ENCODE results near the gene RTP5. TPM values are rescaled to one million over a fixed set of nuclear protein-coding genes. Genes with fewer than 3 reads are reported as not detected.
A peak's percentile ranks its signal among the peaks of the same experiment; 100 is the strongest.

Gene RTP5
- total RNA-seq, 3 donors from 2014 or later = not detected

- intact Hi-C loops (cut with DNase I, micrococcal nuclease) = no loop called here
- TF ChIP-seq CTCF (IDR thresholded peaks at IDR 0.05) = no peak
- Histone ChIP-seq H3K36me3 (ENCODE audit: low read depth) (no peaks in the 10 kb centered on the region), H3K4me3 (no peak overlapping the region), H3K4me1 (ENCODE audit: low read depth) (peaks cover 16% of the 10 kb centered on the region), H3K9me3 (no peaks in the 10 kb centered on the region)
- DNase-seq (peak in 1 of 3 donors; percentile 23), ATAC-seq (no peak)
These were observed 14.2 kb upstream of the RTP5 start for GRCh38 chr2:241855245-241855887.

- DNase-seq = no peak
- intact Hi-C loops (cut with DNase I, micrococcal nuclease) = no loop called here
These were observed 13.6 kb upstream of the RTP5 start for GRCh38 chr2:241855888-241856422.

DNA sequence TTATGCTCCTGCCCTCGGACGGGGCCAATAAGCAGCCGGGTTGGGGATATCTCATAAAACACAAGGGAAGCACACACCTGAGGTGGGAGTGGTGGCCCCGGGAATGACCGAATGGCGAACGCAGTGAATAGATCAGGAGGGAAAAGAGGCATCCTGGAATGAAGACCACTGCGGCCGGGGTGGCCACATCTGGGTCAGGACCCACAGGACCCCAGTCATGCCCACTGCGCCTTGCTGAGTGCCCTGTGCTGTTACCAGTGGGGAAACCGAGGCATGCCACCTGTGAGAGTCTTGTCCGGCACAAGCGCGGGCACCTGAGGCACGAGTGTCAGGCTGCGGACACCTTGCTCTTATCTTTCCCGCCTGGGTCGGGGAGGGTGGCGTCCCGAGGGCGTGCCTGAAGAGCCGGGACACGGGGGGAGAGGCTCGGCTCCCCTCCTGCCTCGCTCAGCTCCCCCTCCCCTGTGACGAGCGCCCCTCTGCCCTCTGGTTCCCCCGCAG lies 12.4 kb upstream of the RTP5 start:
- ATAC-seq (no peak), DNase-seq (peak in 1 of 3 donors; percentile 23)
- intact Hi-C loops (cut with DNase I, micrococcal nuclease) = no loop called here
- no peaks in the 10 kb centered on the region for H3K9me3 ChIP-seq
- H3K36me3 ChIP-seq (ENCODE audit: low read depth) = no peaks in the 10 kb centered on the region
- no peak for TF ChIP-seq CTCF (IDR thresholded peaks at IDR 0.05)
- no peak overlapping the region for H3K4me3 ChIP-seq
- H3K4me1 ChIP-seq (ENCODE audit: low read depth) = peaks cover 19% of the 10 kb centered on the region

More at GRCh38 chr2:241855888-241856422, 13.6 kb upstream of the RTP5 start:
- peaks cover 19% of the 10 kb centered on the region for H3K4me1 ChIP-seq (ENCODE audit: low read depth)
- no peaks in the 10 kb centered on the region for H3K9me3 ChIP-seq
- TF ChIP-seq CTCF (IDR thresholded peaks at IDR 0.05) = no peak
- ATAC-seq = no peak
- no peak overlapping the region for H3K4me3 ChIP-seq
- H3K36me3 ChIP-seq (ENCODE audit: low read depth) = no peaks in the 10 kb centered on the region

GRCh38 chr2:241857572-241858121 lies 11.9 kb upstream of the RTP5 start:
- Histone ChIP-seq H3K4me1 (ENCODE audit: low read depth) (peaks cover 19% of the 10 kb centered on the region), H3K9me3 (no peaks in the 10 kb centered on the region), H3K36me3 (ENCODE audit: low read depth) (no peaks in the 10 kb centered on the region), H3K4me3 (no peak overlapping the region)
- DNase-seq = peak in 2 of 3 donors; percentile 18 to 48
- ATAC-seq = no peak
- no peak for TF ChIP-seq CTCF (IDR thresholded peaks at IDR 0.05)
- intact Hi-C loops (cut with DNase I, micrococcal nuclease) = no loop called here

GRCh38 chr2:241858206-241859016 lies 11.1 kb upstream of the RTP5 start, which contains the start of gene PDCD1:
Gene PDCD1, minus strand, starts transcription at chr2:241858894. Its CDS starts 56 bp downstream, at chr2:241858838.
- no peaks in the 10 kb centered on the region for H3K36me3 ChIP-seq (ENCODE audit: low read depth)
- ATAC-seq (peak; percentile 64), DNase-seq (peak; percentile 48 to 79 (median 61))
- intact Hi-C loops (cut with DNase I, micrococcal nuclease) = no loop called here
- H3K9me3 ChIP-seq = no peaks in the 10 kb centered on the region
- H3K4me1 ChIP-seq (ENCODE audit: low read depth) = peaks cover 19% of the 10 kb centered on the region
- H3K4me3 ChIP-seq = no peak within 1 kb of the TSS
- TF ChIP-seq CTCF (IDR thresholded peaks at IDR 0.05) = no peak

All from mucosa of descending colon (tissue), 3 donors.